IMR-90 (cell line): Measurements from ENCODE around the gene B9D1. TPM values are rescaled to one million over a fixed set of nuclear protein-coding genes. Genes with fewer than 3 reads are reported as not detected.
A peak's percentile ranks its signal among the peaks of the same experiment; 100 is the strongest.

ENCODE experiments used
- ATAC-seq: fragments of 200-7000 bp; cut with Tn5 transposase; 2 replicates; pipeline ENCODE4 v1.9.1; 2020; ENCODE audit warnings: low read depth, mild to moderate bottlenecking, moderate library complexity
- BruUV-seq: library from RNA; stranded (reverse); fragments of 400-500 nt; replicated peaks from 2 replicates; lab custom pipeline; 2021; lab: Mats Ljungman, UMichigan
- CTCF ChIA-PET: fragments of 300-600 bp; formaldehyde crosslinking; extraction: SDS; loops from one replicate; lab custom pipeline; 2021; ENCODE audit warnings: antibody characterized with exemption; lab: Yijun Ruan, JAX
- POLR2A ChIA-PET: fragments of 300-600 bp; sonication (Branson Sonifier 250); formaldehyde crosslinking; loops from one replicate; lab custom pipeline; 2022; ENCODE audit warnings: antibody characterized with exemption; ENCODE audit not compliant: unreplicated experiment; lab: Charles Lee
- DNase-seq: peaks from one replicate; pipeline ENCODE4 v3.0.0; 2013
- H2AFZ ChIP-seq: replicated peaks from 2 replicates; pipeline ENCODE3; 2013; ENCODE audit warnings: low read length, mild to moderate bottlenecking; ENCODE audit not compliant: poor library complexity
- H2AK5ac ChIP-seq: 2 replicates; pipeline ENCODE4 v1.6.1; 2013; ENCODE audit warnings: low read depth, low read length, inconsistent platforms
- H2AK9ac ChIP-seq: replicated peaks from 2 replicates; pipeline ENCODE3; 2013; ENCODE audit warnings: mild to moderate bottlenecking, low read depth, low read length, moderate library complexity; ENCODE audit not compliant: poor library complexity
- H2BK120ac ChIP-seq: 2 replicates; pipeline ENCODE4 v1.6.1; 2013; ENCODE audit warnings: low read depth, low read length, inconsistent platforms
- H2BK15ac ChIP-seq: 3 replicates; pipeline ENCODE4 v1.6.1; 2013; ENCODE audit warnings: low read depth, low read length, inconsistent platforms
- H2BK20ac ChIP-seq: 2 replicates; pipeline ENCODE4 v1.6.1; 2013; ENCODE audit warnings: low read depth, mild to moderate bottlenecking, inconsistent platforms, low read length, moderate library complexity
- H2BK5ac ChIP-seq: 2 replicates; pipeline ENCODE4 v1.6.1; 2013; ENCODE audit warnings: mild to moderate bottlenecking, low read depth, low read length, inconsistent platforms; ENCODE audit not compliant: poor library complexity, severe bottlenecking
- H3K14ac ChIP-seq: replicated peaks from 2 replicates; pipeline ENCODE4 v1.6.1; 2013; ENCODE audit warnings: low read depth, low read length, inconsistent platforms
- H3K18ac ChIP-seq: 2 replicates; pipeline ENCODE4 v1.6.1; 2013; ENCODE audit warnings: low read depth, low read length, control low read depth
- H3K23ac ChIP-seq: 2 replicates; pipeline ENCODE4 v1.6.1; 2013; ENCODE audit warnings: low read depth, low read length, inconsistent platforms
- H3K27ac ChIP-seq: 2 replicates; pipeline ENCODE4 v1.5.1; 2013; ENCODE audit warnings: mild to moderate bottlenecking, control low read depth, low read length; ENCODE audit not compliant: insufficient read depth
- H3K27me3 ChIP-seq: 2 replicates; pipeline ENCODE4 v1.6.1; 2013; ENCODE audit warnings: low read length; ENCODE audit not compliant: control insufficient read depth, insufficient read depth
- H3K36me3 ChIP-seq: 2 replicates; pipeline ENCODE4 v1.6.1; 2013; ENCODE audit warnings: low read length, mixed read lengths; ENCODE audit not compliant: control insufficient read depth, insufficient read depth
- H3K4ac ChIP-seq: 2 replicates; pipeline ENCODE4 v1.6.1; 2013; ENCODE audit warnings: low read depth, low read length, inconsistent platforms
- H3K4me1 ChIP-seq: 2 replicates; pipeline ENCODE4 v1.6.1; 2013; ENCODE audit warnings: low read length, mixed read lengths; ENCODE audit not compliant: control insufficient read depth, insufficient read depth
- H3K4me2 ChIP-seq: 2 replicates; pipeline ENCODE4 v1.6.1; 2013; ENCODE audit warnings: low read depth, mild to moderate bottlenecking, control low read depth, low read length, moderate library complexity
- H3K4me3 ChIP-seq: 2 replicates; pipeline ENCODE4 v1.5.1; 2013; ENCODE audit warnings: low read depth, mild to moderate bottlenecking, control low read depth, low read length, moderate library complexity; ENCODE audit not compliant: insufficient read depth
- H3K56ac ChIP-seq: 2 replicates; pipeline ENCODE4 v1.6.1; 2013; ENCODE audit warnings: low read length, inconsistent platforms; ENCODE audit not compliant: insufficient read depth; ENCODE audit errors: extremely low read depth
- H3K79me1 ChIP-seq, 2 experiments: 2 replicates each; pipeline ENCODE4 v1.6.1; 2013; ENCODE audit warnings: low read length in 2 of 2, inconsistent platforms in 1 of 2, low read depth in 1 of 2
- H3K9ac ChIP-seq: 2 replicates; pipeline ENCODE4 v1.6.1; 2013; ENCODE audit warnings: low read depth, low read length, control low read depth
- H3K9me1 ChIP-seq: 2 replicates; pipeline ENCODE4 v1.6.1; 2013; ENCODE audit warnings: low read length, inconsistent platforms; ENCODE audit not compliant: insufficient read depth
- H3K9me3 ChIP-seq: 2 replicates; pipeline ENCODE4 v1.6.1; 2013; ENCODE audit warnings: low read length; ENCODE audit not compliant: control insufficient read depth, insufficient read depth
- H4K20me1 ChIP-seq: 2 replicates; pipeline ENCODE4 v1.6.1; 2013; ENCODE audit warnings: low read length, inconsistent platforms; ENCODE audit not compliant: insufficient read depth
- H4K5ac ChIP-seq: 2 replicates; pipeline ENCODE4 v1.6.1; 2013; ENCODE audit warnings: mild to moderate bottlenecking, low read depth, low read length, control low read depth
- H4K8ac ChIP-seq, 2 experiments: 2 replicates each; pipeline ENCODE4 v1.6.1; 2013; ENCODE audit warnings: low read depth in 2 of 2, low read length in 2 of 2, control low read depth in 1 of 2, inconsistent platforms in 1 of 2
- H4K91ac ChIP-seq: 2 replicates; pipeline ENCODE4 v1.6.1; 2013; ENCODE audit warnings: low read depth, low read length, inconsistent platforms; ENCODE audit not compliant: insufficient read depth
- BHLHE40 ChIP-seq: fragments of 150-350 bp; IDR thresholded peaks from 2 replicates; pipeline ENCODE4 v1.6.1; 2016; ENCODE audit warnings: mild to moderate bottlenecking, low read depth, low read length
- CEBPB ChIP-seq: IDR thresholded peaks from 2 replicates; pipeline ENCODE4 v1.6.1; 2012; ENCODE audit warnings: low read depth, low read length, improper control_type of control experiment
- CHD1 ChIP-seq: IDR thresholded peaks from 2 replicates; pipeline ENCODE4 v1.6.1; 2012; ENCODE audit warnings: low read depth, low read length, improper control_type of control experiment
- CTCF ChIP-seq: conservative IDR thresholded peaks from 2 replicates; pipeline ENCODE4 v1.5.1; 2012; ENCODE audit warnings: mild to moderate bottlenecking, low read depth, low read length, improper control_type of control experiment
- MAFK ChIP-seq: IDR thresholded peaks from 2 replicates; pipeline ENCODE4 v1.6.1; 2012; ENCODE audit warnings: low read depth, low read length, improper control_type of control experiment
- MAZ ChIP-seq: IDR thresholded peaks from 2 replicates; pipeline ENCODE4 v1.6.1; 2012; ENCODE audit warnings: low read depth, mild to moderate bottlenecking, low read length, improper control_type of control experiment, moderate library complexity, borderline replicate concordance
- MXI1 ChIP-seq: IDR thresholded peaks from 2 replicates; pipeline ENCODE4 v1.6.1; 2012; ENCODE audit warnings: low read depth, mild to moderate bottlenecking, low read length, moderate library complexity, borderline replicate concordance
- NFE2L2 ChIP-seq: fragments of 150-350 bp; IDR thresholded peaks from 2 replicates; pipeline ENCODE4 v1.6.1; 2016; ENCODE audit warnings: low read depth, mild to moderate bottlenecking, low read length
- POLR2A ChIP-seq: IDR thresholded peaks from 2 replicates; pipeline ENCODE4 v1.6.1; 2012; ENCODE audit warnings: mild to moderate bottlenecking, low read depth, low read length
- RAD21 ChIP-seq: IDR thresholded peaks from 2 replicates; pipeline ENCODE4 v1.6.1; 2012; ENCODE audit warnings: low read length, improper control_type of control experiment
- RCOR1 ChIP-seq: IDR thresholded peaks from 2 replicates; pipeline ENCODE4 v1.6.1; 2012; ENCODE audit warnings: mild to moderate bottlenecking, low read length, improper control_type of control experiment; ENCODE audit not compliant: insufficient replicate concordance
- RFX5 ChIP-seq: IDR thresholded peaks from 2 replicates; pipeline ENCODE4 v1.8.0; 2012; ENCODE audit warnings: low read depth, mild to moderate bottlenecking, low read length, moderate library complexity
- SMC3 ChIP-seq: fragments of 150-350 bp; IDR thresholded peaks from 2 replicates; pipeline ENCODE4 v1.6.1; 2016; ENCODE audit warnings: low read depth, mild to moderate bottlenecking, antibody characterized with exemption, low read length, moderate library complexity
- WGBS, 2 experiments: methylation state at CpG; one replicate each; pipeline versions ENCODE4 v1.1.5 to v1.1.7; 2013; ENCODE audit warnings: missing lambda C conversion rate in 2 of 2; ENCODE audit not compliant: insufficient read length in 1 of 2; ENCODE audit errors: extremely low coverage in 2 of 2; 5-methylcytosine and 5-hydroxymethylcytosine counted together
- dilution Hi-C: fragments of 300-500 bp; cut with HindIII; formaldehyde crosslinking; loops from one replicate; pipeline ENCODE4 v1.14.3; 2018; ENCODE audit warnings: low sequenced_read_pairs; ENCODE audit not compliant: unreplicated experiment
- in situ Hi-C: fragments of 300-500 bp; cut with MboI; formaldehyde crosslinking; loops from 3 replicates; pipeline ENCODE4 v1.14.3; 2019; ENCODE audit warnings: low sequenced_read_pairs, inconsistent platforms, mixed read lengths
- intact Hi-C: fragments of 100-400 bp; cut with micrococcal nuclease; formaldehyde crosslinking; loops from 2 replicates; pipeline ENCODE4 v1.10.0; 2022
- polyA plus RNA-seq, 3 experiments: library from polyadenylated mRNA; depleted of rRNA; stranded (reverse); fragments of >200 nt; gene quantifications; 2 replicates each; pipeline ENCODE4 v1.2.3, GENCODE V29; 2012; ENCODE audit warnings: low replicate concordance in 1 of 3
- total RNA-seq: library from RNA; depleted of rRNA; stranded (reverse); fragments of >200 nt; gene quantifications from 2 replicates; pipeline ENCODE4 v1.2.3, GENCODE V29; 2012
- TF ChIP-seq, protein P1 (sequence below): fragments of 150-350 bp; IDR thresholded peaks from 2 replicates; pipeline ENCODE4 v1.6.1; 2017; ENCODE audit warnings: mild to moderate bottlenecking, antibody characterized with exemption, low read length, low read depth

B9D1 gene
- total and polyA plus RNA-seq, 2 of the 4 experiments (the other 2 are of a cell fraction): 42.5 to 43.8 TPM

DNA sequence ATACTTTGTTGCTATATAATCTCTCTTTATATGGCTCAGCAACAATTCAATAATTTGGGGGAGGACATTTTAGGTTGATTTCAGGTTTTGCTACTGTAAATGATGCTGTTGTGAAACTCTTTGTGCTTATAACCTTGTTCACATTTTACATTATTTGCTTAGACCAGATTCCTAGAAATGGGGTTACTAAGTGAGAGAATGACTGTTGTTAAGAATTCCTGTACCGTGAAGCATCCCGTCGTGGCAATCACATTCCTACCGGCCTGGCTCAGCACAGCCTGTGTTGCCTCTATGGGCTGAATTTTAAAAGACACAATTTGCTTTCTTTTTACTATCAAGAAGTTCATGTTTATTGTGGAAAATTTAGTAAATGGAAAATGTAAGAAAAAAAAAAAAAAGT, 31.4 kb downstream of the B9D1 start (continued):
- no peak for TF ChIP-seq SMC3

DNA sequence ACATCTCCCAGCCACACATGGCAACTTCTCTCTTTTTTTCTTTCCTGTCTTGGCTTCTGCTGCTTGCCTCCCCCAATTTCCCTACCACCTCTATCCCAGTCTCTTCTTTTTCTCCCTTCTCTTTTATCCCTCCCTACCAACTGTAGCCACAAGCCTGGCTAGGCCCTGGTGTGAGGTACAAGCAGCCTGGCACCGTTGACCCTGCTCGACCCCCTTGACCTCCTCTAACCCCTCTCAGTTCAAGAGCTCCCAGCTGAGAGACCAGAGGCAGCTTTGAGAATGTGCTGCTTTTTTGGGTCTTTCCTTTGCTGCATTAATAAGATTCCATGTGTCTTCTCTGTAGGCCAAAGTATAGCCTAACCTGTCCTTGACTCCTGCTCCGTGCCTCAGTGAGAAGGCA, 32.3 kb downstream of the B9D1 start:
- Histone ChIP-seq H2AFZ (no peak overlapping the region), H3K4me3 (no peak overlapping the region), H3K18ac (peak overlapping the region; percentile 37), H2AK9ac (peak overlapping the region; percentile 44), H3K9ac (no peak overlapping the region), H3K79me1 (peaks cover 0 to 37% of the 10 kb centered on the region in 2 experiments; a peak in 2 of 4 replicates), H3K27me3 (no peaks in the 10 kb centered on the region), H3K36me3 (peaks cover 14% of the 10 kb centered on the region; the same call in 1 of the 2 replicates), H2BK120ac (peak overlapping the region; percentile 75), H3K14ac (peak overlapping the region; percentile 42; the same call in 1 of the 2 replicates), H3K9me3 (no peaks in the 10 kb centered on the region), H3K4me2 (no peak overlapping the region), H4K5ac (peak overlapping the region; percentile 51), H4K91ac (peak overlapping the region; percentile 74), H2AK5ac (peak overlapping the region; percentile 95), H4K20me1 (peaks cover 4% of the 10 kb centered on the region; the same call in 1 of the 2 replicates), H3K56ac (no peak overlapping the region; the same call in 1 of the 2 replicates), H3K4ac (peak overlapping the region; percentile 90), H3K27ac (peak overlapping the region; percentile 66), H3K23ac (peak overlapping the region; percentile 45), H3K4me1 (peaks cover 35% of the 10 kb centered on the region), H2BK20ac (peak overlapping the region; percentile 83), H2BK15ac (peak overlapping the region; percentile 67; the same call in 2 of the 3 replicates), H2BK5ac (peak overlapping the region; percentile 79), H4K8ac (peak overlapping the region; percentile 50 to 61; a peak in 3 of 4 replicates), H3K9me1 (peaks cover 41% of the 10 kb centered on the region)
- ChIA-PET POLR2A (no interaction called here), CTCF (interaction anchor here (1.6 kb wide), 1 partner anchor 16 kb away, joined by 4 read pairs; no protein-coding TSS in a partner anchor)
- WGBS, 2 experiments: 78% methylated on average over 3 of the region's 3 CpGs; no CpG with 5 or more reads in 1 of the 2 experiments
- dilution Hi-C loops: no loop called here
- in situ Hi-C loops: no loop called here
- DNase-seq (no peak), ATAC-seq (no peak)
- no TSS peak for BruUV-seq
- TF ChIP-seq NFE2L2 (no peak), CHD1 (no peak), BHLHE40 (no peak), MAZ (no peak), RCOR1 (no peak), RFX5 (no peak), POLR2A (no peak), MXI1 (no peak), RAD21 (no peak), CEBPB (no peak), MAFK (no peak), CTCF (no peak)
- TF ChIP-seq, protein P1, sequence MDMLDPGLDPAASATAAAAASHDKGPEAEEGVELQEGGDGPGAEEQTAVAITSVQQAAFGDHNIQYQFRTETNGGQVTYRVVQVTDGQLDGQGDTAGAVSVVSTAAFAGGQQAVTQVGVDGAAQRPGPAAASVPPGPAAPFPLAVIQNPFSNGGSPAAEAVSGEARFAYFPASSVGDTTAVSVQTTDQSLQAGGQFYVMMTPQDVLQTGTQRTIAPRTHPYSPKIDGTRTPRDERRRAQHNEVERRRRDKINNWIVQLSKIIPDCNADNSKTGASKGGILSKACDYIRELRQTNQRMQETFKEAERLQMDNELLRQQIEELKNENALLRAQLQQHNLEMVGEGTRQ: no peak
- intact Hi-C loops: no loop called here
